ENCODE measurements around the gene LHX5.

The LHX5 gene

GRCh38 chr12:113477171-113477841 is 5.6 kb upstream of the LHX5 start:
- no peak for DNase-seq

GRCh38 chr12:113476176-113476986 is 4.7 kb upstream of the LHX5 start:
- no peak for DNase-seq

- DNase-seq = no peak
These were observed 3.9 kb upstream of the LHX5 start for GRCh38 chr12:113475451-113476175.

- no peak for DNase-seq
These were observed 3.2 kb upstream of the LHX5 start for GRCh38 chr12:113474635-113475436.

- DNase-seq = no peak
These were observed 2.3 kb upstream of the LHX5 start for GRCh38 chr12:113473942-113474341.

GRCh38 chr12:113473400-113473799 is 1.7 kb upstream of the LHX5 start:
- DNase-seq = no peak

GRCh38 chr12:113472191-113473121 is 785 bp upstream of the LHX5 start:
- no peak for DNase-seq

GRCh38 chr12:113470871-113471618 is 626 bp downstream of the LHX5 start:
- DNase-seq = no peak

- no peak for DNase-seq
These were observed 1.5 kb downstream of the LHX5 start for GRCh38 chr12:113469949-113470743.

- no peak for DNase-seq
These were observed 2.3 kb downstream of the LHX5 start for GRCh38 chr12:113469224-113469948.

- no peak for DNase-seq
These were observed 3.1 kb downstream of the LHX5 start for GRCh38 chr12:113468365-113469223.

- no peak for DNase-seq
These were observed 3.9 kb downstream of the LHX5 start for GRCh38 chr12:113467502-113468364.

- DNase-seq = no peak
These were observed 4.5 kb downstream of the LHX5 start for GRCh38 chr12:113467142-113467501.

GRCh38 chr12:113466454-113467141 is 5.1 kb downstream of the LHX5 start:
- DNase-seq = no peak

- DNase-seq = no peak
These were observed 5.7 kb downstream of the LHX5 start for GRCh38 chr12:113465808-113466453.

Measured in activated CD4-positive, alpha-beta T cell treated with anti-CD3 and anti-CD28 coated beads, Interleukin-2, Interleukin-6, amounts not matched to agents 100 ng/mL and 50 ng/mL, durations not matched to agents 16 hours and 8 hours (primary cell).